ENCODE data around the gene EYS. TPM values are rescaled to one million over a fixed set of nuclear protein-coding genes. Genes with fewer than 3 reads are reported as not detected.

EYS gene
- total and polyA plus RNA-seq, 4 donors: 0.08 to 0.63 (median 0.36) TPM

GRCh38 chr6:64904616-64905015, 802.4 kb downstream of the EYS start:
- H3K27ac ChIP-seq (ENCODE audit: low read depth in 1 of 2, low read length in 2 of 2): no peak overlapping the region
- H3K36me3 ChIP-seq (ENCODE audit: control insufficient read depth in 4 of 4, insufficient read depth in 3 of 4, low read depth in 1 of 4, low read length in 3 of 4): no peaks in the 10 kb centered on the region
- no peaks in the 10 kb centered on the region for H3K4me1 ChIP-seq (ENCODE audit: control insufficient read depth in 4 of 4, insufficient read depth in 4 of 4, low read length in 3 of 4)
- peaks cover 4 to 6% (median 4%) of the 10 kb centered on the region in 4 donors for H3K9me3 ChIP-seq (ENCODE audit: control insufficient read depth in 4 of 4, low read length in 3 of 4)
- 81% methylated on average over 2 of the region's 2 CpGs for WGBS
- H3K9ac ChIP-seq (ENCODE audit: low read depth in 1 of 2, low read length in 2 of 2): no peak overlapping the region
- DNase-seq (ENCODE audit: low spot score): no peak
- no peaks in the 10 kb centered on the region for H3K27me3 ChIP-seq (ENCODE audit: control insufficient read depth in 4 of 4, insufficient read depth in 4 of 4, low read length in 3 of 4)
- H3K4me3 ChIP-seq (ENCODE audit: low read depth in 1 of 3, low read length in 3 of 3): no peak overlapping the region
- TF ChIP-seq HNF4A (conservative IDR thresholded peaks at IDR 0.05) (no peak), FOXA2 (IDR thresholded peaks at IDR 0.05) (no peak), NR2F2 (IDR thresholded peaks at IDR 0.05) (no peak), SP1 (IDR thresholded peaks at IDR 0.05) (no peak), ATF3 (IDR thresholded peaks at IDR 0.05) (no peak), YY1 (IDR thresholded peaks at IDR 0.05) (no peak), MAX (IDR thresholded peaks at IDR 0.05) (no peak), RXRA (IDR thresholded peaks at IDR 0.05) (no peak), GABPA (IDR thresholded peaks at IDR 0.05 in 1 of 2, conservative IDR thresholded peaks at IDR 0.05 in 1 of 2) (no peak), ZBTB33 (IDR thresholded peaks at IDR 0.05) (no peak), RAD21 (IDR thresholded peaks at IDR 0.05) (no peak), EGR1 (IDR thresholded peaks at IDR 0.05; ENCODE audit: low read depth in 2 of 2) (no peak), TAF1 (conservative IDR thresholded peaks at IDR 0.05) (no peak)
- TF ChIP-seq, protein P1, sequence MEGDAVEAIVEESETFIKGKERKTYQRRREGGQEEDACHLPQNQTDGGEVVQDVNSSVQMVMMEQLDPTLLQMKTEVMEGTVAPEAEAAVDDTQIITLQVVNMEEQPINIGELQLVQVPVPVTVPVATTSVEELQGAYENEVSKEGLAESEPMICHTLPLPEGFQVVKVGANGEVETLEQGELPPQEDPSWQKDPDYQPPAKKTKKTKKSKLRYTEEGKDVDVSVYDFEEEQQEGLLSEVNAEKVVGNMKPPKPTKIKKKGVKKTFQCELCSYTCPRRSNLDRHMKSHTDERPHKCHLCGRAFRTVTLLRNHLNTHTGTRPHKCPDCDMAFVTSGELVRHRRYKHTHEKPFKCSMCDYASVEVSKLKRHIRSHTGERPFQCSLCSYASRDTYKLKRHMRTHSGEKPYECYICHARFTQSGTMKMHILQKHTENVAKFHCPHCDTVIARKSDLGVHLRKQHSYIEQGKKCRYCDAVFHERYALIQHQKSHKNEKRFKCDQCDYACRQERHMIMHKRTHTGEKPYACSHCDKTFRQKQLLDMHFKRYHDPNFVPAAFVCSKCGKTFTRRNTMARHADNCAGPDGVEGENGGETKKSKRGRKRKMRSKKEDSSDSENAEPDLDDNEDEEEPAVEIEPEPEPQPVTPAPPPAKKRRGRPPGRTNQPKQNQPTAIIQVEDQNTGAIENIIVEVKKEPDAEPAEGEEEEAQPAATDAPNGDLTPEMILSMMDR (IDR thresholded peaks at IDR 0.05; ENCODE audit: low read depth, low read length, missing input control): no peak

DNA sequence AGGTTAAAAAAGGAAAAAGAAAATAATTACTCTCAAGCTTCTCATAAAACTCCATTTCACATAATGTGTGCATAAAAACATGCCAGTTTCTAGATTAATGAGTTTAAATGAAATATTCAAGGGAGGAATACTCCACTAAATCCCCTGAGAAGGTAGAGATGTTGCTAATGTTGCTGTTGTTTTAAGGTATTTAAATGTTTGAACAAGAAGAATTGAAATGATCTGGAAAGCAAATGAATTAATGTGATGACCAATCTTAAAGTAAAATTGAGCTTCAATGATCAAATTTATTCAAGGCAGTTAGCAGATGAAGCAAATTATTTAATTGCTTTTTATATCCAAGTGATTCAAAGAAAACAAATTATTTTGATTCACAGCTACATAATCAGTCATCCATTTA, 804.4 kb downstream of the EYS start:
- no peaks in the 10 kb centered on the region for H3K36me3 ChIP-seq (ENCODE audit: control insufficient read depth in 4 of 4, insufficient read depth in 3 of 4, low read depth in 1 of 4, low read length in 3 of 4)
- TF ChIP-seq YY1 (IDR thresholded peaks at IDR 0.05) (no peak), HNF4A (conservative IDR thresholded peaks at IDR 0.05) (no peak), FOXA2 (IDR thresholded peaks at IDR 0.05) (no peak), MAX (IDR thresholded peaks at IDR 0.05) (no peak), RAD21 (IDR thresholded peaks at IDR 0.05) (no peak), ATF3 (IDR thresholded peaks at IDR 0.05) (no peak), NR2F2 (IDR thresholded peaks at IDR 0.05) (no peak), ZBTB33 (IDR thresholded peaks at IDR 0.05) (no peak), RXRA (IDR thresholded peaks at IDR 0.05) (no peak), HNF4G (IDR thresholded peaks at IDR 0.05) (no peak), TAF1 (conservative IDR thresholded peaks at IDR 0.05) (no peak)
- TF ChIP-seq, protein P1 (IDR thresholded peaks at IDR 0.05; ENCODE audit: low read depth, low read length, missing input control): no peak
- TF ChIP-seq, protein P2, sequence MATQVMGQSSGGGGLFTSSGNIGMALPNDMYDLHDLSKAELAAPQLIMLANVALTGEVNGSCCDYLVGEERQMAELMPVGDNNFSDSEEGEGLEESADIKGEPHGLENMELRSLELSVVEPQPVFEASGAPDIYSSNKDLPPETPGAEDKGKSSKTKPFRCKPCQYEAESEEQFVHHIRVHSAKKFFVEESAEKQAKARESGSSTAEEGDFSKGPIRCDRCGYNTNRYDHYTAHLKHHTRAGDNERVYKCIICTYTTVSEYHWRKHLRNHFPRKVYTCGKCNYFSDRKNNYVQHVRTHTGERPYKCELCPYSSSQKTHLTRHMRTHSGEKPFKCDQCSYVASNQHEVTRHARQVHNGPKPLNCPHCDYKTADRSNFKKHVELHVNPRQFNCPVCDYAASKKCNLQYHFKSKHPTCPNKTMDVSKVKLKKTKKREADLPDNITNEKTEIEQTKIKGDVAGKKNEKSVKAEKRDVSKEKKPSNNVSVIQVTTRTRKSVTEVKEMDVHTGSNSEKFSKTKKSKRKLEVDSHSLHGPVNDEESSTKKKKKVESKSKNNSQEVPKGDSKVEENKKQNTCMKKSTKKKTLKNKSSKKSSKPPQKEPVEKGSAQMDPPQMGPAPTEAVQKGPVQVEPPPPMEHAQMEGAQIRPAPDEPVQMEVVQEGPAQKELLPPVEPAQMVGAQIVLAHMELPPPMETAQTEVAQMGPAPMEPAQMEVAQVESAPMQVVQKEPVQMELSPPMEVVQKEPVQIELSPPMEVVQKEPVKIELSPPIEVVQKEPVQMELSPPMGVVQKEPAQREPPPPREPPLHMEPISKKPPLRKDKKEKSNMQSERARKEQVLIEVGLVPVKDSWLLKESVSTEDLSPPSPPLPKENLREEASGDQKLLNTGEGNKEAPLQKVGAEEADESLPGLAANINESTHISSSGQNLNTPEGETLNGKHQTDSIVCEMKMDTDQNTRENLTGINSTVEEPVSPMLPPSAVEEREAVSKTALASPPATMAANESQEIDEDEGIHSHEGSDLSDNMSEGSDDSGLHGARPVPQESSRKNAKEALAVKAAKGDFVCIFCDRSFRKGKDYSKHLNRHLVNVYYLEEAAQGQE (IDR thresholded peaks at IDR 0.05): no peak
- no peak overlapping the region for H3K27ac ChIP-seq (ENCODE audit: low read depth in 1 of 2, low read length in 2 of 2)
- H3K27me3 ChIP-seq (ENCODE audit: control insufficient read depth in 4 of 4, insufficient read depth in 4 of 4, low read length in 3 of 4): no peaks in the 10 kb centered on the region
- H3K9me3 ChIP-seq (ENCODE audit: control insufficient read depth in 4 of 4, low read length in 3 of 4): no peaks in the 10 kb centered on the region
- no peaks in the 10 kb centered on the region for H3K4me1 ChIP-seq (ENCODE audit: control insufficient read depth in 4 of 4, insufficient read depth in 4 of 4, low read length in 3 of 4)
- no peak overlapping the region for H3K4me3 ChIP-seq (ENCODE audit: low read depth in 1 of 3, low read length in 3 of 3)
- H3K9ac ChIP-seq (ENCODE audit: low read depth in 1 of 2, low read length in 2 of 2): no peak overlapping the region
- DNase-seq (ENCODE audit: low spot score): no peak
